Globus pallidus (tissue), 1 donor: ENCODE results near the gene BRIX1.
A peak's percentile ranks its signal among the peaks of the same experiment; 100 is the strongest.

ENCODE experiments used
- DNase-seq: peaks from one replicate; pipeline ENCODE4 v3.0.0-alpha.2; 2015; ENCODE audit warnings: low spot score

Gene BRIX1

DNA sequence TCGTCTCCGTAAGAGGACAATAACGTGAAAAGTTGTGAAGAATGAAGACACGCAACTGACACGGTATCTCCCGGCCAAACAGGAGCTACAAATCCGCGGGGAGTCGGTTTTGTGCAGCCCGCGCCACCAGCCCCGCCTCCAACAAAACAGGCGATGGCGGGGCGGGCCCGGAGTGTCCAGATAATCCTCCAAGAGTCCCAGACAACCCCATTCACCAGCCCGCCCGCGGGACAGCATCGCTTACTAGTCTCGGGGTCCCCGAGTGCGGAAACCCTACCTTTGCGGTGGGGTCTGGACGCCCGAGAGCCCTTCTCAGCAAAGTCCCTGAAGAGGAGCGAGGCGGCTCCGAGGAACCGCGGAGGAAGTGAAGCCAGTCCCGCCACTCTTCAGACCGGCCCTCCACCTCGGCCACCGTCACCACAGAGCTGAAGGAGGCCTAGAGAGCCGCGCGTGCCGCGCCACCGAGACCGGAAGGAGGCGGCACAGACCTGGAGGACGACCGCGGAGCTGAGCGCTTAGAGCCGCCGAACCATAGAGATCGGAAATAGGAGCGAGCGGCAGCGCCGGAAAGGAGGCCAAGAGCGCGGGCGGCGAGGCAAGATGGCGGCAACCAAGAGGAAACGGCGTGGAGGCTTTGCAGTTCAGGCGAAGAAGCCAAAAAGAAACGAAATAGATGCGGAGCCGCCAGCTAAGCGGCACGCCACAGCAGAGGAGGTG, at the start of gene BRIX1, which contains the start of gene RAD1:
BRIX1 (plus strand) TSS at position 573 of the 717 bp plus-strand sequence; CDS start at position 601, 28 bp downstream.
RAD1 (minus strand) TSS at position 366 of the 717 bp plus-strand sequence. CDS start 612 bp downstream, outside the sequence.
- peak; percentile 97 for DNase-seq

- peak; percentile 49 for DNase-seq
These were observed 48.5 kb upstream of the BRIX1 start for GRCh38 chr5:34866989-34867471.

DNA sequence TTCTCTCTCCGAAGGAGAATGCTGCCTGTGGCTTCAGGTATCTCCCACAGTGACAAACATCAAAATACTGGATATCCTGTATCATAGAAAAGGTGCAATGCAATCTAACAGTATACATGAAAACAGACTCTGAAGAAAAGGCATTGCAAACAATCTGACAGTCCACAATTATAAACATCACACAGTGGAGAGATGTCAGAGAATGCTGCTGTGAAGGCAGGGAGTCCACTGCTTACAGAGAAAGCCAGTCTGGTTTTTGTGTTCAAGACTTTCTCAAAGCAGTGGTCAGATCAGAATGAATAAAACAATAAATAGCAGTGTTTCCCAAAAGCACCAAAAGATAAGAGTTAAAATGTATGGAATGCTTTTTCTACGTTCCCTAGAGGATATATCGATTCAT, 47.9 kb upstream of the BRIX1 start:
- DNase-seq, result peak; percentile 47

- DNase-seq, result peak; percentile 52
These were observed 46.7 kb upstream of the BRIX1 start for GRCh38 chr5:34868791-34869190.

DNA sequence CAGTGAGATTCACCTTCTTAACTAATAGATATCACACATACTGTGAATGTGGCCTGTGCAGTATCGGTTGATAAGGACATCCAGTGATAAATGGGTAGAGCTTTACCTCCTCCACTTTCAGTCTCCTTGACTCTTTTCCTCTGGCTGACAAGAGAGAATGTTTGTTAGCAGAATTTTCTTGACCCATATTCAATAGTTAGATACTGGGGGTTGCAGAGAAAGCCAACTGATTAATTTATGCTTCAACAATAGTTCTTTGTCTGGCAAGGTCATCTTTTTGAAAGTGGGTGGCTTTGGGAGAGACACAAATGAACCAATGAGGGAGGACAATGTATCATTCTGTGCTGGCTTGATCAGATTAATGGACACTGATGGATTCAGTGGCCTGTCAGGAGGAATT, 46.3 kb upstream of the BRIX1 start:
- DNase-seq, result peak; percentile 86

- DNase-seq, result no peak
These were observed 45.1 kb upstream of the BRIX1 start for GRCh38 chr5:34870382-34870781.

DNA sequence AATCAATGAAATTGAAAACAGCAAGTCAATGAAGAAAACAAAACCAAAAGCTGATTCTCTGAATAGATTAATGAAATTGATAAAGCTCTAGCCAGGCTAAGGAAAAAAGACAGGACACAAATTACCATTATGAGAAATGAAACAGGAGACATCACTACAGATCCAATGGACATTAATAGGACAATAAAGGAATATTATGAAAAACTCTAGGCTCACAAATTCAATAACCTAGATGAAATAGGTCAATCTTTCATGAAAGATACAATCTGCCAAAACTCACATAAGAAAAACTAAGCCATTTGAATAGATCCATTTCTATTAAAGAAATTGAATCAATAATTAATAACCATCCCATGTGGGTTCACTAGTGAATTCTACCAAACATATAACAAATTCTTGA, 39.2 kb upstream of the BRIX1 start:
- no peak for DNase-seq

DNA sequence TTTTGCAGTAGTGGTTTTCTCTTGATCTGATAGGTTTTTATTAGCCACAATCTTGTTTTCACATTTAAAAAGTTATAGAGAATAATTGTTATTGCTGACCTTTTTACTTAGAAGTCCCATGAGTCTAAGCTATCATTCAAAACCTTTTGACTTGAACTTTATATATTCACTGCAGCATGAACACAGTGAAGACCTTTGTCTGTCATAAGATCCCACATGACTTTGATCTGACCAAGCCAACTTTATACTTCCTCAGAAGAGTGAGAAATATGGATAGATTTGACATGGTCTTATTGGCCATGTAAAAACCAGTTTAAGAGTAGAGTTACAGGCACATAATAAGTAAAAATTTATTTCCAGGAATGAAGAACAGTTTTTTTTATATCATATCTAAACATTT, 34.3 kb upstream of the BRIX1 start:
- DNase-seq, result no peak

- DNase-seq, result no peak
These were observed 29.0 kb upstream of the BRIX1 start for GRCh38 chr5:34886392-34887119.

DNA sequence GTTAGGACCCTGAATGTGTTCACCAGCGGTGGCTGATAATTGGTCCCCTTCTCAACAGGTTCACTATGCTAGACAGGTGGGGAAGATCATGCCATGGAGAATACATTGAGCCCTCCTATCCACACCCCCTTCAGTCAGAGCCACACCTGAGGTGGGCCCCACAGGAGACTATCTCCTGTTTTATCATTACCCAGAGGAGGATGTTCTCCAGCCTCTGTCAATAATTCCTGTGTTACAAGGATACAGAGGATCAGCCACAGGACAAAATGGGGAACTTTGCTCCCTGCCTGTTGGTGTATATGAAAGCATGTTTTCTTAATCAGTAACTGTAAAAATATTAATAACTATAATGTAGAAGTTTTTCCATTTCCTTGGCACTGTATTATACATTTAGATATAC, 26.1 kb upstream of the BRIX1 start:
- no peak for DNase-seq

DNA sequence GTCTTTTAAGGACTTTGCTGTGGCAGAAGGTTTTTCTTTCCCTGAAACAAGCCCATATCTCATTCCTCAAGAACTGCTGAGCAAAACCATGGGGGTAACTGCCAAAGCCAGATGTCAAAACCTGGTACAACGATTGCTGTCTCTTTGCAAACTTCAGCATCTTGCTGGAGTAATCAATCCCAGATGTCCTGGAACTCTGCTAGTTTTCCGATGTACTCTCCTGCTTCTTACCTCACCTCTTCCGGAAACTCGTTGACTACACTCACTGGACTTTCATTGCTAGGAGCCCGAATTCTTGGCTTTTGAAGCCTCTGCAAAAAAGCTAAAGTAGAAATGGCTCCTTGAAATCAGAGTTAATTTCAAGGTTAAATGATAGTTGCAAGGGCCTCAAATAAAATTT, 23.5 kb upstream of the BRIX1 start:
- DNase-seq, result no peak

GRCh38 chr5:34892414-34892813, 23.1 kb upstream of the BRIX1 start:
- no peak for DNase-seq

- no peak for DNase-seq
These were observed 20.8 kb upstream of the BRIX1 start for GRCh38 chr5:34894716-34895115.

DNA sequence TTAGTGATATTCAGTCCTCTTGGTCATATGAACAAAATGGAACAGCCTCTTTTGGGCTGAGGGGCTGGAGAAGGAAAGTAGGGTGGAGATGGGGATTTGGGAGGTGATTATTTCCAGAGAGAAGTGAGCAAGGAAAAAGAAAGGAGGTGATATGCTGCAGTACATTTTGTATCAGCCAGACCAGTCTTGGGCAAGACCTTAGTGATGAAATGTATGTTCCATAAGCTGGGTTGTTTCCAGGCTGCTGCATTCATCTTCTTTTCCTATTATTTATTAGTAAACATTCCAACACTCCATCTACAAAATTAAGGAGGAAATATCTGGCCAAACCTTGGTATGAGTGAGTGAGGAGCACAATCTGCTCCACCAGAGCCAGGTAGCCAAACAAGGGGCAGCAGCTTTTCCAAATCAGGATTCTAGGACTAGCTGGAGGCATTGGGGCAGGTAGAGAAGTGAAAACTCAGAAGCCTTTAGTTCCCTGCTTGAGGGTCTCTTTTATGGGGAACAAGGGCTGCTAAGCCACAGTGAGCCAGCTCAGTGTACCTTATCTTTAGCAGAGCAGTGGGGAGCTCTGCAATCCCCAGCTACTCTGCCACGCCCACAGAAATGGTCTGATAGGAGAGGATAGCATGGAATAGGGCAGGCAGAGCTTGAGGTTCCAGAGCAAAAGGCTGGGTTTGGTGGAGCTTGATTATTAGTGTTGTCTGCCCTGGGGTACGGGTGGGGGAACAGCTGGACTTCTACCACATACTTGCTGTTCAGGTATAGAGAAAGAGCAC, 19.7 kb upstream of the BRIX1 start:
- no peak for DNase-seq

GRCh38 chr5:34897646-34898045, 17.9 kb upstream of the BRIX1 start:
- DNase-seq, result no peak

DNA sequence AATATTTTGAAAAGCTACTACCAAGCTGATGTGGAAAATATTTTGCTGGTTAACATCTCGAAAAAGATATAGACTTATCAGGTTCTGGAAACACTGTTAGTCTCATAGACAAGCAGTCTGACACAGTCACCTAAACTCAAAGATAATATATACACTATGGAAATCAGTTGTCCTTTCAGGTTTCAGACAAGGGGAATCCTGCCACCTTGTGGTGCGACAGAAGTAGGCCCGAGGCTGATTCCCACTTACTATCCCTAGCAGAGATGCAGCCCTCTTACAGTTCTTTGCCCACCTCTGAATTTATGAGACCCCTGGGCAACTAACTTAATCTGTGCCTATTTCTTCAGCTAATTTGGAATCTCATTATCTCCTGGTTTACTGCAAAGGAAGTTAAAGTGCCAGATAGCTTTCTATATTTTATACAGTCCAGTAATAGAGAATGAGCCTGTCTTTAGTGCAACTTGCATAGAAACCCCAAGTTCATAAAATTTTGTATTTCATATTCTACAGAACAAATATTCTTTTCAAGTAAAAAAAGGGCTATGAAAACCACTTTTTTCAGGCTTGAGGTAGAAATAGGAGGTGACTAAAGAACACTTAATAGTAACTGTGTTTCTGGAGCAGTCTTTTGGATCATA, 17.1 kb upstream of the BRIX1 start:
- peak; percentile 80 for DNase-seq

DNA sequence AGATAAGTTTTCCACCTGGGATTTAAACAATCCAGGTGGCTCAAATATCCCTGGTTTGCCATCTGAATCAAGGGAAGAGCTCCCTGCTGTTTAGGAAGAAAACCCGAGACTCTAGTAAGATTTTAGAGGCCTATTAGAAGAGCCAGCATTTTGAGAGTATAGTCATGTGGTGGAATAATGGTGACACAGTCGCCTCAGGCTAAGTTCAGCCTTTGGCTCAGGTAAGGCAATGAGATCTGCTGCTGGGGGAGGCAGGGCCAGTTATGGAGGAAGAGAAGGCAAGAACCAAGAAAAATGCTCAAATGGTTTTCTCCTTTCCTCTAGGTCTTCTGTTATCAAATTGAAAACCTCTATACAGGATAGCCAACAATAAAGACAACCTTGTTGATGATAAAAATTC, 16.4 kb upstream of the BRIX1 start:
- no peak for DNase-seq

DNA sequence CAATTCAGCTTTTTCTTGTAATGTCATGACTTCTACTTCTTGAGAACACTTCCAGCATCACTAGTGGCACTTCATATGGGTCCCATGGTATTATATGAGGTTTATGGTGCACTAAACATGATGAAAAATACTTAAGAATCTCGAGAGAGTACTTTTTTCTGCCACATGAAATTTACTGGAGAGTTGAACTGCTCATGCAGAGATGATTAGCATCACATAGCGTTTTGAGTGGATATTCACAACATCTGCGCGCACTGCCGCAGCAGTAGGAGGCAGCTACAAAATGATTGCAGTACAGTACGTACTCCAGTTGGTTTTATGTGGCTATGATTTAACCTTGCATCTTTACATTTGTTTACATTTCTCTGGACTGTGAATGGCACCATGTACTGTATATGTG, 14.9 kb upstream of the BRIX1 start:
- DNase-seq, result no peak

- no peak for DNase-seq
These were observed 12.3 kb upstream of the BRIX1 start for GRCh38 chr5:34903260-34903659.

- no peak for DNase-seq
These were observed 9.9 kb upstream of the BRIX1 start for GRCh38 chr5:34905564-34905963.

- DNase-seq, result no peak
These were observed 2.4 kb upstream of the BRIX1 start for GRCh38 chr5:34913072-34913471.

DNA sequence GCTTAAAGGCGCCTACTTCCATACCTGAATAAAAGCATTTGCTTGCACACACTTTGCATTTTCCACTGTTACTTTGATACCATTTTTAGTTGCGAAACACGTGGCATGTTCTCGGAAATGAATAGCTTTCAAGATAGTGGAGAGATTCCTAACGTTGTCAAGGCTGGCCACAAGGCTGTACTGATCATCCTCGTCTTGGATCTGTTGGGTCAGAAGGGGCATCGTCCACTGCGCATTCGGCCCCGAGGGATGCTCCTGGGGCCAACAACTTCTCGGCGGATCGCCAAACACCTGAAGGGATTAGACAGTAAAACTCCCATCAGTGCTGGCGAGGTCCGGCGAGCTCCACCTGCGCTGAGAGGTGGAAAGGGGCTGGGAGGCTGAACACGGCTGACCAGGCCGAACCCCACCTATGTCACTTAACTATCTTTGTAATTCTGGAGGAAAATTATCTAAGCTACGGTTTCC, 806 bp upstream of the BRIX1 start:
- no peak for DNase-seq
